Endothelial cell of umbilical vein (primary cell): Measurements from ENCODE around the gene SIAH2. TPM values are rescaled to one million over a fixed set of nuclear protein-coding genes. Genes with fewer than 3 reads are reported as not detected.

Source experiments
- BruUV-seq: library from RNA; stranded (reverse); fragments of 400-500 nt; replicated peaks from 2 replicates; lab custom pipeline; 2021; lab: Mats Ljungman, UMichigan
- CTCF ChIA-PET: fragments of 300-600, 350-600 bp; sonication (Branson Sonifier 250); formaldehyde crosslinking; loops from one replicate; lab custom pipeline; 2021; ENCODE audit warnings: antibody characterized with exemption, inconsistent platforms; lab: Charles Lee
- POLR2A ChIA-PET: fragments of 300-600, 350-600 bp; sonication (Branson Sonifier 250); formaldehyde crosslinking; loops from one replicate; lab custom pipeline; 2021; ENCODE audit warnings: antibody characterized with exemption, inconsistent platforms; lab: Charles Lee
- DNase-seq: peaks from one replicate; pipeline ENCODE4 v3.0.0-alpha.2; 2011; ENCODE audit warnings: low read depth, low spot score
- FAIRE-seq: peaks from 2 replicates; lab custom pipeline; 2011; peaks lifted over from hg19 to GRCh38; lab: Jason Lieb, UNC
- H2AFZ ChIP-seq: 2 replicates; pipeline ENCODE4 v1.6.0; 2012; ENCODE audit warnings: low read depth, low read length, control low read depth, inconsistent platforms
- H3K27ac ChIP-seq: 2 replicates; pipeline ENCODE4 v1.5.1; 2011; ENCODE audit warnings: low read depth, mild to moderate bottlenecking, control low read depth, low read length, moderate library complexity; ENCODE audit not compliant: insufficient read depth
- H3K27me3 ChIP-seq, 2 experiments: 2 replicates each; pipeline versions ENCODE4 v1.6.0 to v1.6.1; 2011; ENCODE audit warnings: low read length in 2 of 2, mixed read lengths in 1 of 2; ENCODE audit not compliant: control insufficient read depth in 2 of 2, insufficient read depth in 2 of 2
- H3K36me3 ChIP-seq, 2 experiments: 2 replicates in 1 of 2; 3 replicates in 1 of 2; pipeline ENCODE4 v1.5.1; 2011; ENCODE audit warnings: low read length in 2 of 2, mild to moderate bottlenecking in 1 of 2, moderate library complexity in 1 of 2; ENCODE audit not compliant: control insufficient read depth in 2 of 2, insufficient read depth in 2 of 2; ENCODE audit errors: extremely low read depth in 1 of 2
- H3K4me1 ChIP-seq: 3 replicates; pipeline ENCODE4 v1.5.1; 2011; ENCODE audit warnings: mild to moderate bottlenecking, low read length; ENCODE audit not compliant: control insufficient read depth, insufficient read depth; ENCODE audit errors: extremely low read depth
- H3K4me2 ChIP-seq: 2 replicates; pipeline ENCODE4 v1.6.1; 2011; ENCODE audit warnings: low read length, control low read depth, mixed read lengths; ENCODE audit not compliant: insufficient read depth
- H3K4me3 ChIP-seq, 3 experiments: fragments of 200-600 bp in 1 of 3; sonication (generic), shearing (Covaris generic) in 1 of 3; replicated peaks in 1 of 3; 2 replicates each; pipeline ENCODE4 v1.5.1; 2011 to 2016; ENCODE audit warnings: control low read depth in 3 of 3, low read length in 3 of 3, mild to moderate bottlenecking in 2 of 3, inconsistent platforms in 1 of 3, low read depth in 1 of 3, moderate library complexity in 1 of 3; ENCODE audit not compliant: insufficient read depth in 1 of 3
- H3K79me2 ChIP-seq: 2 replicates; pipeline ENCODE4 v1.6.0; 2012; ENCODE audit warnings: low read length, inconsistent platforms; ENCODE audit not compliant: control insufficient read depth, insufficient read depth
- H3K9ac ChIP-seq: replicated peaks from 2 replicates; pipeline ENCODE3; 2011; ENCODE audit warnings: low read length, control low read depth; ENCODE audit not compliant: insufficient read depth; ENCODE audit errors: extremely low read depth
- H3K9me1 ChIP-seq: replicated peaks from 3 replicates; pipeline ENCODE4 v1.6.0; 2011; ENCODE audit warnings: mild to moderate bottlenecking, low read length; ENCODE audit not compliant: control insufficient read depth, insufficient read depth; ENCODE audit errors: extremely low read depth
- H3K9me3 ChIP-seq: replicated peaks from 2 replicates; pipeline ENCODE4 v1.5.1; 2012; ENCODE audit warnings: low read length, inconsistent platforms; ENCODE audit not compliant: control insufficient read depth, insufficient read depth
- H4K20me1 ChIP-seq: replicated peaks from 2 replicates; pipeline ENCODE3; 2011; ENCODE audit warnings: mild to moderate bottlenecking, low read length; ENCODE audit not compliant: control insufficient read depth, insufficient read depth; ENCODE audit errors: extremely low read depth
- CTCF ChIP-seq, 2 donors: IDR thresholded peaks; 1 replicate in 1 of 2; 2 replicates in 1 of 2; pipeline ENCODE4 v1.5.1; 2011; ENCODE audit warnings: low read length in 2 of 2, mild to moderate bottlenecking in 2 of 2, moderate library complexity in 2 of 2, control low read depth in 1 of 2, inconsistent platforms in 1 of 2, low read depth in 1 of 2; ENCODE audit not compliant: insufficient read depth in 1 of 2; ENCODE audit errors: extremely low read depth in 1 of 2
- EZH2 ChIP-seq: IDR thresholded peaks from 2 replicates; pipeline ENCODE4 v1.6.1; 2012; ENCODE audit warnings: borderline replicate concordance, low read depth, mild to moderate bottlenecking, moderate library complexity, low read length, inconsistent platforms; ENCODE audit not compliant: severe bottlenecking
- FOS ChIP-seq: IDR thresholded peaks from 2 replicates; pipeline ENCODE4 v1.6.1; 2011; ENCODE audit warnings: mild to moderate bottlenecking, low read length, moderate library complexity, borderline replicate concordance; ENCODE audit not compliant: insufficient read depth
- GATA2 ChIP-seq: IDR thresholded peaks from 2 replicates; pipeline ENCODE4 v1.7.0; 2011; ENCODE audit warnings: low read depth, mild to moderate bottlenecking, moderate library complexity, mixed read lengths, low read length; ENCODE audit not compliant: insufficient read length, insufficient read depth
- JUN ChIP-seq: IDR thresholded peaks from 2 replicates; pipeline ENCODE4 v1.6.1; 2011; ENCODE audit warnings: borderline replicate concordance, low read depth; ENCODE audit not compliant: insufficient read length, insufficient read depth
- MAX ChIP-seq: IDR thresholded peaks from 2 replicates; pipeline ENCODE4 v1.6.1; 2011; ENCODE audit not compliant: insufficient read depth, insufficient read length
- MYC ChIP-seq: IDR thresholded peaks from one replicate; pipeline ENCODE4 v1.6.1; 2011; ENCODE audit warnings: mild to moderate bottlenecking, low read depth, low read length
- POLR2AphosphoS5 ChIP-seq: IDR thresholded peaks from 2 replicates; pipeline ENCODE4 v1.6.1; 2012; ENCODE audit warnings: low read depth, mild to moderate bottlenecking, control low read depth, low read length, moderate library complexity; ENCODE audit not compliant: insufficient read depth
- dilution Hi-C: fragments of 300-500 bp; cut with MboI; formaldehyde crosslinking; loops from one replicate; pipeline ENCODE4 v1.15.0; 2019; ENCODE audit warnings: low sequenced_read_pairs; ENCODE audit not compliant: extremely low pct_ligation_motif_present
- intact Hi-C: fragments of 100-400 bp; cut with micrococcal nuclease; formaldehyde crosslinking; loops from one replicate; pipeline ENCODE4 v1.10.0; 2022
- polyA plus RNA-seq, 4 experiments: library from polyadenylated mRNA; depleted of rRNA in 3 of 4; stranded (reverse) in 3 of 4; unstranded in 1 of 4; fragments of >200 nt; gene quantifications; 2 replicates each; pipeline versions ENCODE4 v1.2.1 to v1.2.3, GENCODE V29; 2011 to 2012; ENCODE audit warnings: missing spikeins in 1 of 4
- total RNA-seq: library from RNA; stranded (reverse); gene quantifications from 2 replicates; pipeline ENCODE4 v1.2.3, GENCODE V29; 2021

SIAH2 gene
- total and polyA plus RNA-seq, 2 donors (not counting 3 experiments of a cell fraction or from before 2014, with no cell fraction given): 16.7 to 25.1 TPM

- DNase-seq: no peak
- dilution Hi-C loops: no loop called here
- H3K4me1 ChIP-seq: no peaks in the 10 kb centered on the region
Observed at GRCh38 chr3:150710097-150710496, 52.9 kb downstream of the SIAH2 start.

More at GRCh38 chr3:150710097-150710496, 52.9 kb downstream of the SIAH2 start:
- FAIRE-seq: no peak
- Histone ChIP-seq H3K79me2 (no peaks in the 10 kb centered on the region), H3K27me3 (no peaks in the 10 kb centered on the region), H4K20me1 (no peaks in the 10 kb centered on the region), H3K9me3 (no peaks in the 10 kb centered on the region), H3K27ac (no peak overlapping the region), H3K9me1 (no peaks in the 10 kb centered on the region), H3K4me2 (no peak overlapping the region), H3K36me3 (no peaks in the 10 kb centered on the region), H3K4me3 (no peak overlapping the region), H3K9ac (no peak overlapping the region), H2AFZ (no peak overlapping the region)
- ChIA-PET POLR2A (no interaction called here), CTCF (no interaction called here)
- TF ChIP-seq MAX (no peak), CTCF (IDR thresholded peaks at IDR 0.05; ENCODE audit: extremely low read depth in 1 of 2, insufficient read depth in 1 of 2, low read depth in 1 of 2, low read length in 2 of 2) (no peak), EZH2 (no peak), MYC (no peak), GATA2 (no peak), POLR2AphosphoS5 (no peak), JUN (no peak), FOS (no peak)
- no TSS peak for BruUV-seq
- intact Hi-C loops: no loop called here
